Glomerular visceral epithelial cell (primary cell): ENCODE measurements around the gene TMEM266.
A peak's percentile ranks its signal among the peaks of the same experiment; 100 is the strongest.

ENCODE experiments used
- DNase-seq: peaks from one replicate; pipeline ENCODE4 v3.0.0-alpha.2; 2016; ENCODE audit errors: extremely low spot score

The TMEM266 gene

GRCh38 chr15:76203346-76204108 lies 143.7 kb downstream of the TMEM266 start:
- no peak for DNase-seq

GRCh38 chr15:76204109-76204845 lies 144.5 kb downstream of the TMEM266 start:
- DNase-seq, result no peak

GRCh38 chr15:76204916-76205460 lies 145.2 kb downstream of the TMEM266 start:
- DNase-seq, result no peak

- peak; percentile 81 for DNase-seq
Measured at GRCh38 chr15:76206325-76206976, 146.7 kb downstream of the TMEM266 start.

GRCh38 chr15:76208084-76208785 lies 148.4 kb downstream of the TMEM266 start:
- no peak for DNase-seq

GRCh38 chr15:76208786-76209424 lies 149.1 kb downstream of the TMEM266 start:
- no peak for DNase-seq

GRCh38 chr15:76209523-76209922 lies 149.7 kb downstream of the TMEM266 start:
- no peak for DNase-seq

- no peak for DNase-seq
Measured at GRCh38 chr15:76209942-76210341, 150.2 kb downstream of the TMEM266 start.

- no peak for DNase-seq
Measured at GRCh38 chr15:76215634-76216033, 155.8 kb downstream of the TMEM266 start.

- DNase-seq, result peak; percentile 75
Measured at GRCh38 chr15:76217029-76217881, 157.5 kb downstream of the TMEM266 start.

GRCh38 chr15:76217882-76218217 lies 158.1 kb downstream of the TMEM266 start:
- DNase-seq, result no peak

GRCh38 chr15:76221085-76221767 lies 161.4 kb downstream of the TMEM266 start:
- DNase-seq, result no peak

GRCh38 chr15:76222159-76222558 lies 162.4 kb downstream of the TMEM266 start:
- no peak for DNase-seq

GRCh38 chr15:76223521-76223920 lies 163.7 kb downstream of the TMEM266 start:
- DNase-seq, result no peak

- DNase-seq, result no peak
Measured at GRCh38 chr15:76229266-76229665, 169.5 kb downstream of the TMEM266 start.

GRCh38 chr15:76233921-76234320 lies 174.1 kb downstream of the TMEM266 start:
- DNase-seq, result no peak

GRCh38 chr15:76234337-76234889 lies 174.6 kb downstream of the TMEM266 start:
- no peak for DNase-seq

GRCh38 chr15:76235186-76235826 lies 175.5 kb downstream of the TMEM266 start:
- peak; percentile 38 for DNase-seq

GRCh38 chr15:76236350-76236749 lies 176.6 kb downstream of the TMEM266 start:
- DNase-seq, result no peak
